RPMI7951 (cell line): Measurements from ENCODE around the gene RPS6KB2. TPM values are rescaled to one million over a fixed set of nuclear protein-coding genes. Genes with fewer than 3 reads are reported as not detected.

Experiments used
- DNase-seq: peaks from one replicate; pipeline ENCODE4 v3.0.0-alpha.2; 2012; ENCODE audit warnings: low read depth
- total RNA-seq: library from RNA; depleted of rRNA; stranded (reverse); fragments of >200 nt; shearing (Covaris generic); gene quantifications from 2 replicates; pipeline ENCODE4 v1.2.3, GENCODE V29; 2014; rRNA removed

The RPS6KB2 gene
- total RNA-seq, result 46.5 and 48.2 TPM in 2 replicates

DNA sequence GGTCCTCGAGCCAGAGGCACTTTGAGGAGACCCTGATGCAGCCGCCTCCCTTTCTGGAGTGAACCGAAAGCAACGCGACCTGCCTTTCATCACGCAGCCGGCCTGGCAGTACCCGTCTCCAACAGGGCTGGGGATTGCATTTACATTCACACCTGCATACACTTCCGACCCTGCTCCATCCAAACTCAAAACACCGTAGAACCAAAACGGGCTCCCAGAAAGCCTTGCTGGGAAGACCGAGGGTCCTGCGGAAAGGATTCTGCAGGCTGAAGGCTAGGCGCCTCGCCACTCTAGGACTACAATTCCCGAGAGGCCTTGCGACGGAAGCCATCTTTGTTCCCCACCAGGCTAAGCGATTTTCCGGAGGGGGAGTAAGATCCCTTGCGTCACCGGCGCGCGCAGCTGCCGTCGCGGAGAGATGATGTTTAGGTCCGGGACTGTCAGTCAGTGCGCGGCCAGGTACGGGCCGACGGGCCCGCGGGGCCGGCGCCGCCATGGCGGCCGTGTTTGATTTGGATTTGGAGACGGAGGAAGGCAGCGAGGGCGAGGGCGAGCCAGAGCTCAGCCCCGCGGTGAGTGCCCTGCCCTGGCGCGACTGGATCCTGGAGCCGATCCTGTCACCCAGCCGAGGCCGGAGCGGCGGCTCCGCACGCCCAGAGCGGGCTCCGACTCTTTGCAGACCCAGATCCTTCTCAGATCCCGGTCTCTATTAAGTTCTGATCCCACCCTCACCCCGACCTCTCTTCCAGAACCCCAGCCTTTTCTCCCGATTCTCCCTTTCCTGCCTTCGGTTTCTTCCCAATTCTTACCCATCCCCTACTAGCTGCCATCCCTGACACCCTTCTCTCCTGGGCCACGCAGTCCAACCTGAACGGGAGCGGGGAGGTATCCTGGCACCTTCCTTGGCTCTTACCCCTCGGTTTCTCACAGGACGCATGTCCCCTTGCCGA lies at the start of gene RPS6KB2:
Gene RPS6KB2, plus strand, starts transcription at position 443 of the 950 bp plus-strand sequence. Its CDS starts 52 bp downstream, at position 495.
- DNase-seq, result peak; percentile 94

DNA sequence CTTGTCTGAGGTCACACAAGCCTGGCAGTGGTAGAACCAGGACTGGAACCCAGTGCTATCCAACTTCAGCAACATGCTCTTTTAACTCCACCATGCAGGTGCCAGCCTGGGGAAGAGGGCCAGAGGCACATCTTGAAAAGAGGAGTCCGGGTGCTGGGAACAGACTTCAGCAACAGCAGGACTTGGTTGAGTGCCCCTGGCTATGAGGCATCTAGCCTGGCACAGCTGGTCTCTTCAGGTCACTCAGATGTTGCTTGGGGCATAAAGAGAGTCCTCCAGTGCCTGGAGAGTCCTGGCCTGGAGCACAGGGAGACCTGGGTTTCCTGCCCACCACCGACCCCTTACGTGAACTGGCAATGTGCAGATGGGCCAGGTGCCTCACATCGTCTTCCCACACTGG lies 49.8 kb upstream of the RPS6KB2 start:
- DNase-seq, result no peak

DNA sequence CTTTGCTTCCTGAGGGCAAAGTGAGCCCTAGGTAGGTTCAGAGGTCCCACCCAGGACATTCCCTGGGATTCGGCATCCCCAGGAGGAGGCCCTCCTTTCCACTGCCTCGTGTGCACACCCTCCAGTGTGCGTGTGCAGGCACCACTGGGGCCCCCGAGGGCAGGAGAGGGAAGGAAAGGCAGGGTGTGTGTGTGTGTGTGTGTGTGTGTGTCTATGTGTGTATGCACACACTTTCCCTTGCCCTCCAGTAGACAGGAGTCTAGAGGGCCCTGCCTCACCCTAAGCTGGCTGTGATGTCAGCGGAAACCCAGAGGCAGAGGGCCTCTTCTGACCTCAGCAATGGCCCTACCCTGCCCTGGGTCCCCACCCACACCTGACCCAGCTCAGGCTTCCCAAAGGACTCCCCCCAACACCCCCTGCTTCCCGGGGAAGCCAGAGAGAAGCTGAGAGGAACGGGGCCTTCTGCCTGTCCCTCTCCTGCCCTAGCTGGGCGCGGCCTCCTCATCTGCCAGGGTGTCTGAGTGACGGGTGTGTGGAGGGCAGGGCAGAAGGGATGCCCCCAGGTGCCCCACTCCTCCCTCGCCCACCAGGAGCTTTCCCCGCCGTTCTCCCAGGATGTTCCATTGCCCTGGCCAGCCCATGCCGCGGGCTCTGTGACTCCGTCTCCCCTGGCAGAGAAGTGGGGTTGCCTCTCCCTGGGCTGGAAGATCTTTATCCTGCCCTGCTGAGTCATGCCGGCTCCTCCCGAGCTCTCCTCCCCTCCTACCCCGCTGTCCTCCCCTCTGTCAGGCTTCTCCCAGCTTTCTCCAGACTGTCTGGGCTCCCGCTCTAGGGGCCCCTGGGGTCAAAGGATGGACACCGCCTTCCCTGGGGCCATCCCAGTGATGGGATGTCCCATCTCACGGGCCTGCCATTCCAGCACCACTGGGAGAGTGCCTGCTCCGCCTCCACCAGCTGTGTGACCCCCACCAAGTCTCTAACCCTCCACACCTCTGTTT lies 48.9 kb upstream of the RPS6KB2 start:
- peak; percentile 87 for DNase-seq

DNA sequence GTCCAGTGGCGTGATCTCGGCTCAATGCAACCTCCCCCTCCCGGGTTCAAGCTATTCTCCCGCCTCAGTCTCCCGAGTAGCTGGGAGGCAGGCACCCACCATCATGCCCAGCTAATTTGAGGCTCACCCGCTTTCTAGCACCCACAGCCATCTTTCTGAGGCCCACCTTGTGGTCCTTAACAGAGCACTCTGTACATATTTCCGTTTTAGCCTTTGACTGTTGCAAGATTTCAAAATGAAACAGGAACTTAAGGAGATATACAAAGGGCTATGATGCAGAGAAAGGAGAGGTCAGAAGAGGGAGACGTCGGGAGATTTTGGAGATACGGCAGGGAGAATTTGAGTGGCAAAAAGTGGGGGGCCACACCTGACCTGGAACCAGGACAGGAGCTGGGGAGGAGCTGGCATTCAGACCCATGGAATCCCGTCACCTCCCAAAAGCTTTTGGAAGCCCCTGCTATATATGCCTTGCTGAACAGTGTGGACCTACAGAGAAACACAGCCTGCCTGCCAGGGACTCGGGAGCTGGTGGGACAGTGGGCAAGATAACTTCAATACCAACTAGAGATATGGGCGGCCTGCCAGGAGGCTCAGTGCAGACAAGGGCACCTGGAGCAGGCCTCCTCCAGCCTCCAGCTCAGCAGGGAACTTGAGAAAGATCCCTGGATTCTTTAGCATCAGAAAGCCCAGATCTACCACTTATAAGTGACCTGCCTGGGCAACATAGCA lies 46.9 kb upstream of the RPS6KB2 start:
- DNase-seq, result no peak

DNA sequence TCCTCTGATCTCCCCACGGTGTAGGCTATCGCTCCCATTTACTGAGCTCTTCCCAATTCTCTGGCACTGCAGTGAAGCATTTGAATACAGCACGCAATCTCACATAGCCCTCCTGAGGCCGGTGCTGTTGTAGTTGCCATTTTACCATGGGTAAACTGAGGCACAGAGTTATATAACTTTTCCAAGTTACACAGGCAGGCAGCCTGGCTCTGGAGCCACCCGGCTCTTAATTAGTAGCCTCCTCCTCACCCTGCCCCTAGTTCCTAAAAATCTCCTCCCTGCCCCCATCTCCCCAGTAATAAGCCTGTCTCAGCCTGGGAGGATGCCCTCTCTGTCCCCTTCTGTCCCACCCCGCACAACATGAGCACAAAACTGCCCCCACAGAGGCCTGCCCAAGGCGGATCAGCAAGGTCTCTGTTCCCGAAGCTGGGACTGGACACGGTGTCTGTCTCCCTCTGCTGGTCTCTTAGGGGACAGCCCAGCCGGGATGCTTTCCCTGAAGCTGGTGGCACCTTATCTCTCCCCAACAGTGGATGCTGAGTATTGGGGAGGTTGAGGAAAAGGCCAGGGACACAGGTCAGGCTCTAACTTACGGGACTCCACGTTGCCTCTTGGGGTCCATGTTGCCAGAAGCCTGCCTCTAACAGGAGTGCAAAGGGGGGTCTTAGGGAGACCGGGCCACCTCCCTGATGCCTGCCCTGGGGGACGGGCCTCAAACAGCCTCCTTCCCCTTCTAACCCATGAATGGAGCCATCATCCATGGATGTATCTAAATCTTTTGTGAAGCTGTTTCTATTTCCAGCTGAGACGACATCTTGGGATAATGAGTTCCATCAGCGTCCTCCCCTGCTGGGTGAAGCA lies 45.8 kb upstream of the RPS6KB2 start:
- DNase-seq, result peak; percentile 74

DNA sequence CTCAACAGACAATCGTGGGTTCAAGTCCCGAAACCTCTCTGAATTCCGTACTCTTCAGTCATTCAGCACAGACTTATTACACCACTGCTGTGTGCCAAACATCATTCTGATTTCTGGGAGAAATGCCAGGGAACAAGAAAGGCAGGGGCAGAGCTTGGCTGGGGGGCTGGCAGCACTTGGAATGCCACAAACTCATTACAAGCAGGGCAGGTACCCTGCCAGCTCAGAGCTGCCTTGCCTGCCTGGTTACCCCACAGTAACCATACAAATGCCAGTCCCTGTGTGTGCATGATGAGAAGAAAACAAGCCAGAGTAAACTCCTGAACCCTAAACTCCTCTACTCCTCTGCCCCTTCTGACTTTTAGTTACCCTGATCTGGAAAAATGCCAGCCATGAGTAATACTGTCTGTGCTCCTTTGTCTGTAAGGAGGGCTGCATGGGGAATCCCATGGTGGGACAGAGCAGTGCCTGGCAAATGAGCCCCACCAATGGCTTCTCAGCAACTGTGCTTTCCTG lies 43.4 kb upstream of the RPS6KB2 start:
- peak; percentile 64 for DNase-seq

DNA sequence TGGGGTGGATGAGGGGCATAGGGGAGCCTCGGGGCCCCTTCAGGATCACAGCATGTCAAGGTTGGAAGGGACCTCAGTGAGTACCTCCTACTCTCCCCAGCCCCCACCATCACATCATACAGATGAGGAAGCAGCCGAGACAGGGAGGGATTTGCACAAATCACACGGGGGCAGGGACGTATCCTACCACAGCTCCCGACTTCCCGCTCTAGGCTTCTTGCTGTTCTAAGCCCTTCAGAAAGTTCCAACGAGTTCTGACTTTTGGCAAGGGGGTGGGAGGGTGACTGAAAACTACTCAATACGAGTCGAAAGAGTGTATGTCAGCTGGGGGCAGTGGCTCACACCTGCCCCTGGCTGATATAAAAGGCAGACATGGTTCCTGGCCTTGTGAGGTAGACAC lies 41.2 kb upstream of the RPS6KB2 start:
- DNase-seq, result no peak

DNA sequence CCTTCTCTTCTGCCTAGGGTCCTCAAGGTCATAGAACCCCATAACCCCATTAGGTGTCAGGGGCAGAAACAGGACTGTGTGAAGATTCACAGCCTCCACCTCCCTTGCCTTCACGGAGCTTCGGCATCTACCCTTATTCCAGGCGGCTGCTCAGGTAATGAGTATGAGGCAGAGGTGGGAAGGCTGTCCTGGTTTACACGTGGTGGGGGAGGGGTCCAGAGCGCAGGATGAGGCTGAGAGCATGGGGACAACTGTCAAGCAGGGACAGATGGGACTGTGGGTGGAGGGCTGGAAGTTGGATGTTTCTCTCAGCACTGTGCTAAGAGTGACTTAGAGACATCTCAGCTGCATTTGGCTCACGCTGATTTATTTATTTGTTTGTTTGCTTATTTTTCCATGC lies 40.8 kb upstream of the RPS6KB2 start:
- DNase-seq, result no peak

DNA sequence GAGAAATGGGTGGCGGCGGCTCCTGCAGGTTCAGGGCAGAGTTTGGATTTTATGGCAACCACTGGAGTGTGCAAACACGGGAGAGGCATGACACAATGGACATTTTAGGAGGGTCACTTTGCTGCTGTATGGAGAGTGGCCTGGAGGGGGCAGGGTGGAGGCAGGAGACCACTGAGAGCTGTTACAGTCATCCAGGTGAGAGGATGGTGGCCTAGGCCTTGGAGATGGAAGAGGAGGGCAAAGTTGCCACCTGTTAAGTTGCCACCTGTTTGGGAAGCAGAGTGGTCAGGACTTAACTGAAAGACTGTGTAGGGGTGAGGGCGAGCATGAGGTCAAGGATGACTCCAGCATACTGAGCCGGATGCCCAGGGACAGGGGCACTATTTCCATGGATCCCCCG lies 38.8 kb upstream of the RPS6KB2 start:
- no peak for DNase-seq

DNA sequence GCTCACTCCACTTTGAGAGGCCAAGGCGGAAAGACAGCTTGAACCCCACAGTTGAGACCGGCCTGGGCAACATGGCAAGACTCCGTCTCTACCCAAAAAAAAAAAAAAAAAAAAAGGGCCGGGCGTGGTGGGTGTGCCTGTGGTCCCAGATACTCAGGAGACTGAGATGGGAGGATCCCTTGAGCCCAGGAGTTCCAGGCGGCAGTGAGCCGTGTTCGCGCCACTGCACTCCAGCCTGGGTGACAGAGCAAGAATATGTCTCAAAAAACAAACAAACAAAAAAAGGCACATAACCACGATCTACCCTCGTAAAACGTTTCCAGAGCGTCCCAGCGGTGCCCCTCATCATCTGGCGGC lies 37.4 kb upstream of the RPS6KB2 start:
- no peak for DNase-seq

DNA sequence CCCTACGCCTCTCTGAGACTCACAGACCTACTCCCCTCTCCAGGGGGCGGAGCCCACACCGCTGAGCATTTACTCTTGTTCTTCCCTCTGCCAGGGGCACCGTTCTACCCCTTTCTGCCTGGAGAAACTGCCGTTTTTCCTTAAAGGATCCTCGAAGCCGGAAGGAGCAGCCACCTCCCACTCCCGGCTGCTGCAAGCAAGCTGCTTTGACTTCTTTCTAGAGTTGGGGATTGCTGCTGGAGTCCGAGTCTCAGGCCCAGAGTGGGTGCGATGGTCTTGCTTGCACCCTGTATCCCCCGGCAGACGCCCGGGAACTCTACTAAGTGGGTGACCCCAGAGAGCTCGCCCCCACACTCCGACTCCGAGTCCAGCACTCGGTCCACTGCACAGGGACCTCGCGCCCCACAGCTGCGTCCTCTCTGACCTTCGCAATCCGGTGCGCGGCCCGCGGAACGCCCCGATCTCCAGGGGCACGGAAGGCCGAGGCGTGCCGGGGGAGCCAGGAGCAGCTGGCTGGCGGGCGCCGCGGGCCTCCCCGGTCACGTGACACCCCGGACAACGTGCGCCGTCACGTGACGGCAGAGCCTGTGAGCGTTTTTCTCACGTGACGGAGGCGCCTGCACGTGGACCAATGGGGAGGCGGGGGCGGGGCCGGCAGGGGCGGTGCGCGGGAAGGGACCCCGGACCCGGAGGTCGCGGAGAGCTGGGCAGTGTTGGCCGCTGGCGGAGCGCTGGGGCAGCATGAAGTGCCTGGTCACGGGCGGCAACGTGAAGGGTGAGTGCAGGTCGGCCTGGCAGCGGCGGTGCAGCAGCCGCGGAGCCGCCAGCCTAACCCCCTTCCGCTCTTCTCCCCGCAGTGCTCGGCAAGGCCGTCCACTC lies 36.8 kb upstream of the RPS6KB2 start, which contains the start of gene RAD9A:
Gene RAD9A, plus strand, starts transcription at position 683 of the 879 bp plus-strand sequence. Its CDS starts 59 bp downstream, at position 742.
- DNase-seq, result peak; percentile 94

DNA sequence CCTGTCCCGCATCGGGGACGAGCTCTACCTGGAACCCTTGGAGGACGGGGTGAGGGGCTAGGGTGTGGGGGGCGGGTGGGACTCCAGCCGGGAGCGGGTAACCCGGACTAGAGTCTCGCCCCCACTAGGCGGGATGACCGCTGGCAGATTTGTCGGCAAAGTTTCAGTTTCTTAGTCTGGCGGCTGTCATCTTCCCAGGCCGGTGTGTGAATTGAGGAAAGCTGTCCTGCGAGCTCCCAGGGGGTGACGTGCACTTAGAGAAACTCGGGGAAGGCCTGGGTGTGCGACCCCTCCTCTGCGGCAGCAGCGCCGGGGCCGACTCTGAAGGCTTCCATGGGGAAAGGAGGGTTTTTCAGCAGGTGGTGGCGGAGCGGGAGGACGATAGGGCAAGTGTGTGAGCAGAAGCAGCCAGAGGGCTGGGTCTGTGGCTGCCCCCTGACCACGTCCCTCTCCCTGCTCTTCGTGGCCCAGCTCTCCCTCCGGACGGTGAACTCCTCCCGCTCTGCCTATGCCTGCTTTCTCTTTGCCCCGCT lies 36.0 kb upstream of the RPS6KB2 start:
- DNase-seq, result no peak

DNA sequence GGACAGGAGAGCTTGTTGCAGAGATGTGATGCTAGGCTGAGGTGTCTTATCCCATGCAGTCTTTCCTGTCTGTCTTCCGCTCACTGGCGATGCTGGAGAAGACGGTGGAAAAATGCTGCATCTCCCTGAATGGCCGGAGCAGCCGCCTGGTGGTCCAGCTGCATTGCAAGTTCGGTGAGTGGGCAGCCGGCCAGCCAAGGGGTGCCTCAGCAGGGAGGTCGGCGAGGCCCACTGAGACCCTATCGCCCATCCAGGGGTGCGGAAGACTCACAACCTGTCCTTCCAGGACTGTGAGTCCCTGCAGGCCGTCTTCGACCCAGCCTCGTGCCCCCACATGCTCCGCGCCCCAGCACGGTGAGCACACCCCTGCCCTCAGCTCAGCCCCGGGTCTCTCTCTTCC lies 34.9 kb upstream of the RPS6KB2 start:
- no peak for DNase-seq

DNA sequence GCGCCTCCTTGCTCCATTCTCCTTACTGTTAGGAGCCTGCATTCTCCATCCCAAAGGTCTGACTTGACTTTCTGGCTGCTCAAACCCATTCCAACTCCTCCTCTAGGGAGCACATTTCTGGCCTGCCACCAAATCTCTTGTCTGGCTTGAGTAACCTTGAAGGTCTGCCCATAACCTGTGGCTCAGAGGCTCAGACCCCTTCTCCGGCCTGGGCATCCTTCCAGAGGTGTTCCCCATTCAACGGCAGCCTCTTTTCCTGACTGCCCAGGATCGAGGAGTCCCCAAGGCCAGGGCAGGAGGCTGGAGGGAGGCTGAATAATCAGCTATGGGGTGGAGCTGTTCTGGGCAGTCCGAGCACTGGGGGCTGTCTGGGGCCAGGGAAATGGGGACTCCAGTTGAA lies 34.3 kb upstream of the RPS6KB2 start:
- DNase-seq, result no peak

DNA sequence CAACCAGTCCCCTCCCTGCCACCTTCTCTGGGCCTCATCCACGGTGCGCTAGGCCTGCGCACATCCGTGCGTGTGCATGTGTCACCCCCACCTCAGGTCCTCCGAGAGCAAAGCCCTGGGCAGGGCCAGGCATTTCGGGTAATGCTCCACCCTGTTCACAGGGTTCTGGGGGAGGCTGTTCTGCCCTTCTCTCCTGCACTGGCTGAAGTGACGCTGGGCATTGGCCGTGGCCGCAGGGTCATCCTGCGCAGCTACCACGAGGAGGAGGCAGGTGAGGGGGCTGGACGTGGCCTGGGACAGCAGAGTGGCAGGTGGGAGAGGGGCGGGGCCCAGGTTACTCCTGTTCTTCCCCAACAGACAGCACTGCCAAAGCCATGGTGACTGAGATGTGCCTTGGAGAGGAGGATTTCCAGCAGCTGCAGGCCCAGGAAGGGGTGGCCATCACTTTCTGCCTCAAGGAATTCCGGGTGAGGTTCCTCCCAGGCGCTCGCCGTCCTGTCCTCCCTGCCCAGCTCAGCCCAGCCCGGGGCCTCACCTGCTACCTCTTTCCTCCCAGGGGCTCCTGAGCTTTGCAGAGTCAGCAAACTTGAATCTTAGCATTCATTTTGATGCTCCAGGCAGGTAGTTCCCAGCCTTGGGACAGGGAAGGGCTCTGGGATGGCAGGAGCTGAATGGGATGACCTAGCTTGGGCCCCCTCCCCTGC lies 32.6 kb upstream of the RPS6KB2 start:
- no peak for DNase-seq

DNA sequence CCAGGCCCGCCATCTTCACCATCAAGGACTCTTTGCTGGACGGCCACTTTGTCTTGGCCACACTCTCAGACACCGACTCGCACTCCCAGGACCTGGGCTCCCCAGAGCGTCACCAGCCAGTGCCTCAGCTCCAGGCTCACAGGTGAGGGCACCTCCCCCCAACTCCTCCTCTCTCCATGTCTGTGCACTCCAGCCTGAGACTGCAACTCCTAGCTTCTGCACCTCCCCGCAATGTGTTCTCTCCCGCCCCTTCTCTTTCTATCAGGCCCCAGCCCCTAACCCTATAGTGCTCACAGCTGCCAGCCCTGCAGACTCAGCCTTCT lies 32.1 kb upstream of the RPS6KB2 start:
- no peak for DNase-seq

DNA sequence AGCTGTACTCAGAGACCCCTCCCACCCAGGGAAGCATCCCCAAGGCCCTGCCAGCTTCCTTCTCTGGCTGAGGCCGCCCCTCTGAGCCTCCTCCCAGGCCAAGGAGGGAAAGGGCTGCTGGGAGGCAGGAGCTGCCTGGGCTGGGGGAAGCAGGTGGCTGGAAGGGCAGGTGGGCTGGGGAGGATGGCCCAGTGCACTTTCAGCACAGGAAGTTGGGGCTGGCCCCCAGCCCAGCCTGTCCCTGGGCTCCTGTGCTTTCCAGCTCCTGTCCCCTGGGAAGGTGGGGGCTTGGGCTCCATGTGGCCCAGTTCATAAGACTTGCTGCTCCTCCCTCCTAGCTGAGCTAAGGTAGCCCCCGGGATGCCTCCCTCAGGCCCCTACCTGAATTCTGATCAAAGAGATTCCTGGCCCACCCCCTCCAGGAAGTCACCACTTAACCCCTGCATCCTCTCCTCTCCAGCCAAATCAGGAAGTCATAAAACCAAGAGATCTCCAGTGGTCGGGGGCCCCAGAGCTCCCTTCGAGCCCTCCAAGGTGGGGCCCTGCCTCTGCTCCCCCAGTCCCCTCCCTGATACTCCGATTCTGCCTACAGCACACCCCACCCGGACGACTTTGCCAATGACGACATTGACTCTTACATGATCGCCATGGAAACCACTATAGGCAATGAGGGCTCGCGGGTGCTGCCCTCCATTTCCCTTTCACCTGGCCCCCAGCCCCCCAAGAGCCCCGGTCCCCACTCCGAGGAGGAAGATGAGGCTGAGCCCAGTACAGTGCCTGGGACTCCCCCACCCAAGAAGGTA lies 31.5 kb upstream of the RPS6KB2 start:
- DNase-seq, result no peak

DNA sequence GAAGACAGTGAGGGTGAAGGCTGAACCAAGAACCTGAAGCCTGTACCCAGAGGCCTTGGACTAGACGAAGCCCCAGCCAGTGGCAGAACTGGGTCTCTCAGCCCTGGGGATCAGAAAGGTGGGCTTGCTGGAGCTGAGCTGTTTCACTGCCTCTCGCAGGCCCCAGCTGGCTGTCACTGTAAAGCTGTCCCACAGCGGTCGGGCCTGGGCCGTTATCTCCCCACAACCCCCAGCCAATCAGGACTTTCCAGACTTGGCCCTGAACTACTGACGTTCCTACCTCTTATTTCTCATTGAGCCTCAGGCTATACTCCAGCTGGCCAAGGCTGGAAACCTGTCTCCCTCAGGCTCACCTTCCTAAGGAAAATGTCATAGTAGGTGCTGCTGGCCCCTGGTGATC lies 30.8 kb upstream of the RPS6KB2 start:
- no peak for DNase-seq
